H1 (cell line): ENCODE results near the gene GALNT11. TPM values are rescaled to one million over a fixed set of nuclear protein-coding genes. Genes with fewer than 3 reads are reported as not detected.

Source experiments
- CTCF ChIA-PET: fragments of 300-600 bp; sonication (Branson Sonifier 250); formaldehyde crosslinking; loops from one replicate; lab custom pipeline; 2021; ENCODE audit not compliant: partially characterized antibody; lab: Charles Lee
- POLR2A ChIA-PET: fragments of 300-600 bp; sonication (Branson Sonifier 250); formaldehyde crosslinking; loops from one replicate; lab custom pipeline; 2021; ENCODE audit warnings: inconsistent platforms; ENCODE audit not compliant: partially characterized antibody; lab: Charles Lee
- DNase-seq, 2 experiments: peaks; one replicate each; pipeline versions ENCODE4 v3.0.0 to v3.0.0-alpha.2; 2010 to 2022; ENCODE audit warnings: low spot score in 2 of 2, low read depth in 1 of 2, mixed read lengths in 1 of 2
- FAIRE-seq: peaks from 2 replicates; lab custom pipeline; 2011; peaks lifted over from hg19 to GRCh38; lab: Jason Lieb, UNC
- H2AFZ ChIP-seq: 2 replicates; pipeline ENCODE4 v1.8.1; 2012; ENCODE audit warnings: low read length, inconsistent platforms
- H2AK5ac ChIP-seq: 2 replicates; pipeline ENCODE4 v1.6.1; 2013; ENCODE audit warnings: low read depth, low read length
- H2BK120ac ChIP-seq: replicated peaks from 2 replicates; pipeline ENCODE3; 2013; ENCODE audit warnings: low read depth, low read length, inconsistent platforms
- H2BK12ac ChIP-seq: 2 replicates; pipeline ENCODE4 v1.6.1; 2013; ENCODE audit warnings: low read depth, low read length
- H2BK15ac ChIP-seq: 2 replicates; pipeline ENCODE4 v1.6.1; 2013; ENCODE audit warnings: low read length
- H2BK20ac ChIP-seq: 2 replicates; pipeline ENCODE4 v1.6.1; 2013; ENCODE audit warnings: low read length
- H2BK5ac ChIP-seq: 2 replicates; pipeline ENCODE4 v1.6.1; 2013; ENCODE audit warnings: low read depth, low read length
- H3K14ac ChIP-seq: 2 replicates; pipeline ENCODE4 v1.6.1; 2013; ENCODE audit warnings: inconsistent platforms; ENCODE audit not compliant: insufficient read length
- H3K18ac ChIP-seq: 2 replicates; pipeline ENCODE4 v1.6.1; 2013; ENCODE audit warnings: low read length; ENCODE audit errors: extremely low read depth
- H3K23ac ChIP-seq: 2 replicates; pipeline ENCODE4 v1.6.1; 2013; ENCODE audit warnings: inconsistent platforms; ENCODE audit not compliant: insufficient read length
- H3K23me2 ChIP-seq: 2 replicates; pipeline ENCODE4 v1.6.1; 2013; ENCODE audit warnings: low read depth, low read length
- H3K27ac ChIP-seq: 2 replicates; pipeline ENCODE4 v1.6.1; 2011; ENCODE audit warnings: low read depth, low read length, inconsistent platforms
- H3K27me3 ChIP-seq, 4 experiments: replicated peaks in 1 of 4; 1 replicate in 1 of 4; 2 replicates in 3 of 4; pipeline versions ENCODE4 v1.6.1 to v1.8.1; 2011 to 2013; ENCODE audit warnings: low read length in 3 of 4, mild to moderate bottlenecking in 3 of 4, inconsistent platforms in 2 of 4, mixed read lengths in 2 of 4, moderate library complexity in 1 of 4; ENCODE audit not compliant: control insufficient read depth in 3 of 4, insufficient read depth in 3 of 4; ENCODE audit errors: extremely low read depth in 1 of 4
- H3K36me3 ChIP-seq, 4 experiments: 2 replicates each; pipeline versions ENCODE4 v1.6.1 to v1.8.1; 2011 to 2013; ENCODE audit warnings: mild to moderate bottlenecking in 4 of 4, low read length in 3 of 4, moderate library complexity in 2 of 4, control low read depth in 1 of 4, inconsistent platforms in 1 of 4; ENCODE audit not compliant: insufficient read depth in 4 of 4, control insufficient read depth in 2 of 4
- H3K4ac ChIP-seq: replicated peaks from 2 replicates; pipeline ENCODE3; 2013; ENCODE audit warnings: low read length, low read depth, mixed read lengths, inconsistent platforms; ENCODE audit not compliant: insufficient read length
- H3K4me1 ChIP-seq, 4 experiments: replicated peaks in 1 of 4; 1 replicate in 1 of 4; 2 replicates in 3 of 4; pipeline versions ENCODE4 v1.6.1 to v1.8.1; 2011 to 2013; ENCODE audit warnings: low read length in 3 of 4, inconsistent platforms in 2 of 4, mixed read lengths in 1 of 4; ENCODE audit not compliant: insufficient read depth in 4 of 4, control insufficient read depth in 3 of 4
- H3K4me2 ChIP-seq, 2 experiments: 2 replicates each; pipeline versions ENCODE4 v1.6.1 to v1.8.1; 2011 to 2013; ENCODE audit warnings: low read depth in 2 of 2, low read length in 2 of 2, control low read depth in 1 of 2, inconsistent platforms in 1 of 2, mild to moderate bottlenecking in 1 of 2; ENCODE audit not compliant: insufficient read depth in 1 of 2
- H3K4me3 ChIP-seq, 4 experiments: fragments of 200-600, 300-600 bp in 1 of 4; sonication (generic), shearing (Covaris generic), sonication (Bioruptor Twin) in 1 of 4; 2 replicates each; pipeline versions ENCODE4 v1.5.1 to v1.8.1; 2011 to 2016; ENCODE audit warnings: low read length in 4 of 4, low read depth in 3 of 4, control low read depth in 2 of 4, inconsistent platforms in 2 of 4, mild to moderate bottlenecking in 2 of 4, mixed read lengths in 1 of 4, moderate library complexity in 1 of 4; ENCODE audit not compliant: insufficient read depth in 2 of 4; ENCODE audit errors: extremely low read depth in 1 of 4
- H3K56ac ChIP-seq: replicated peaks from 2 replicates; pipeline ENCODE3; 2013; ENCODE audit warnings: low read depth, mild to moderate bottlenecking, mixed read lengths, low read length, inconsistent platforms; ENCODE audit not compliant: insufficient read length
- H3K79me1 ChIP-seq: 2 replicates; pipeline ENCODE4 v1.6.1; 2013; ENCODE audit warnings: low read depth, low read length, control low read depth
- H3K79me2 ChIP-seq, 2 experiments: 2 replicates each; pipeline versions ENCODE4 v1.6.1 to v1.8.1; 2012 to 2013; ENCODE audit warnings: low read length in 2 of 2, mild to moderate bottlenecking in 2 of 2, inconsistent platforms in 1 of 2; ENCODE audit not compliant: insufficient read depth in 2 of 2, control insufficient read depth in 1 of 2
- H3K9ac ChIP-seq, 4 experiments: replicated peaks in 1 of 4; 1 replicate in 1 of 4; 2 replicates in 3 of 4; pipeline versions ENCODE4 v1.6.1 to v1.8.1; 2011 to 2013; ENCODE audit warnings: low read depth in 3 of 4, low read length in 3 of 4, control low read depth in 2 of 4, mild to moderate bottlenecking in 2 of 4, moderate library complexity in 2 of 4, inconsistent platforms in 1 of 4; ENCODE audit errors: extremely low read depth in 1 of 4
- H3K9me3 ChIP-seq, 2 experiments: 2 replicates each; pipeline versions ENCODE4 v1.6.1 to v1.8.1; 2012 to 2013; ENCODE audit warnings: mild to moderate bottlenecking in 2 of 2, moderate library complexity in 2 of 2, control low read depth in 1 of 2, inconsistent platforms in 1 of 2, low read depth in 1 of 2, low read length in 1 of 2, mixed read lengths in 1 of 2; ENCODE audit not compliant: insufficient read depth in 2 of 2
- H4K20me1 ChIP-seq, 2 experiments: replicated peaks in 1 of 2; 2 replicates each; pipeline versions ENCODE3 to v1.8.1; 2011 to 2013; ENCODE audit warnings: inconsistent platforms in 2 of 2, low read length in 2 of 2, mild to moderate bottlenecking in 1 of 2; ENCODE audit not compliant: insufficient read depth in 2 of 2, control insufficient read depth in 1 of 2
- H4K5ac ChIP-seq: 2 replicates; pipeline ENCODE4 v1.6.1; 2013; ENCODE audit warnings: low read length, low read depth, mixed read lengths, inconsistent platforms; ENCODE audit not compliant: insufficient read length
- H4K8ac ChIP-seq: 2 replicates; pipeline ENCODE4 v1.8.0; 2013; ENCODE audit warnings: mild to moderate bottlenecking, moderate library complexity, low read length, inconsistent platforms; ENCODE audit not compliant: insufficient read depth; ENCODE audit errors: extremely low read depth
- H4K91ac ChIP-seq: replicated peaks from 2 replicates; pipeline ENCODE3; 2013; ENCODE audit warnings: low read length, mixed read lengths, inconsistent platforms; ENCODE audit not compliant: insufficient read length
- CEBPB ChIP-seq: IDR thresholded peaks from 2 replicates; pipeline ENCODE4 v1.6.1; 2012; ENCODE audit warnings: low read depth, low read length
- HDAC6 ChIP-seq: IDR thresholded peaks from one replicate; pipeline ENCODE4 v1.7.1; 2012; ENCODE audit warnings: low read depth, mild to moderate bottlenecking, inconsistent platforms, low read length, moderate library complexity
- SIX5 ChIP-seq: IDR thresholded peaks from 2 replicates; pipeline ENCODE4 v1.6.1; 2011; ENCODE audit warnings: mild to moderate bottlenecking, low read depth, low read length
- SP2 ChIP-seq: IDR thresholded peaks from 2 replicates; pipeline ENCODE4 v1.6.1; 2012; ENCODE audit warnings: mild to moderate bottlenecking, low read length, inconsistent platforms
- SUZ12 ChIP-seq: fragments of 200-600 bp; sonication (generic); IDR thresholded peaks from 2 replicates; pipeline ENCODE4 v1.6.1; 2012; ENCODE audit warnings: mild to moderate bottlenecking, inconsistent platforms, low read length, moderate library complexity, mixed read lengths
- TBP ChIP-seq: IDR thresholded peaks from 2 replicates; pipeline ENCODE4 v1.6.1; 2011; ENCODE audit warnings: low read depth, low read length, improper control_type of control experiment
- TEAD4 ChIP-seq: IDR thresholded peaks from 2 replicates; pipeline ENCODE4 v1.6.1; 2012; ENCODE audit warnings: low read depth, low read length, inconsistent platforms, mixed read lengths
- ZNF274 ChIP-seq: IDR thresholded peaks from 2 replicates; pipeline ENCODE4 v1.7.0; 2012; ENCODE audit warnings: low read length, borderline replicate concordance; ENCODE audit errors: extremely low read depth
- WGBS, 2 experiments: shearing (Covaris generic) in 1 of 2; methylation state at CpG; one replicate each; pipeline versions ENCODE4 v1.1.6 to v1.1.7; 2013 to 2015; ENCODE audit warnings: low lambda C conversion rate in 2 of 2, mixed read lengths in 2 of 2, inconsistent platforms in 1 of 2, low coverage in 1 of 2, missing lambda C conversion rate in 1 of 2; ENCODE audit not compliant: insufficient replicate concordance in 2 of 2, insufficient coverage in 1 of 2, insufficient read length in 1 of 2; ENCODE audit errors: extremely low coverage in 1 of 2, missing lambda C conversion rate in 1 of 2; 5-methylcytosine and 5-hydroxymethylcytosine counted together
- polyA plus RNA-seq, 7 experiments: library from polyadenylated mRNA; depleted of rRNA in 3 of 7; stranded (reverse) in 5 of 7; unstranded in 2 of 7; fragments of >200 nt in 5 of 7; fragments of 200-250 nt in 2 of 7; gene quantifications; 1 replicate in 5 of 7; 2 replicates in 1 of 7; 4 replicates in 1 of 7; pipeline versions ENCODE4 v1.2.1 to v1.2.3, GENCODE V29; 2011 to 2013; ENCODE audit warnings: missing spikeins in 2 of 7, mixed read lengths in 2 of 7
- total RNA-seq: library from RNA; stranded (reverse); fragmentation: NEBNext Ultra II Directional; extraction: Animal tissue kit (Norgen Biotek cat#: 25700); gene quantifications from 2 replicates; pipeline ENCODE4 v1.2.1, GENCODE V29; 2021

Gene GALNT11
- total and polyA plus RNA-seq, 2 of the 8 experiments (the other 6 are each of a cell fraction or from before 2014, with no cell fraction given): 20.5 to 23.2 TPM

DNA sequence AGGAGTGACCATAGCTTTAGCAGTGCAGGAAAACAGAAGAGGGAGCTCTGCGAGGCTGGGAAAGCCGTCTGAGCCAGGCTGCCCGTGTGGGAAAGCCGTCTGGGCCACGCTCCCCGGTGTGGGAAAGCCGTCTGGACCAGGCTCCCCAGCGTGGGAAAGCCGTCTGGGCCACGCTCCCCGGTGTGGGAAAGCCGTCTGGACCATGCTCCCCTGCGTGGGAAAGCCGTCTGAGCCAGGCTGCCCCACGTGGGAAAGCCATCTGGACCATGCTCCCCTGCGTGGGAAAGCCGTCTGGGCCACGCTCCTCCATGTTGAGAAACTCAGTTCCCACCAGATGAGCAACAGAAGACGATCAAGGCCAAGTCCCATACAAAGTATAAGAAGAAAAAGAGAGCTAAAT, 101.8 kb downstream of the GALNT11 start:
- no peak overlapping the region for H3K4me2 ChIP-seq
- H3K27me3 ChIP-seq: no peaks in the 10 kb centered on the region
- H3K27ac ChIP-seq: no peak overlapping the region
- H3K9ac ChIP-seq: no peak overlapping the region
- H3K4me1 ChIP-seq: no peaks in the 10 kb centered on the region; a peak in 1 of 7 replicates
- no peak overlapping the region for H2BK5ac ChIP-seq
- H4K91ac ChIP-seq: no peak overlapping the region
- peaks cover 0 to 23% of the 10 kb centered on the region in 2 experiments; a peak in 2 of 4 replicates for H3K9me3 ChIP-seq
- no peak overlapping the region for H3K56ac ChIP-seq
- peaks cover 0 to 30% (median 14%) of the 10 kb centered on the region in 4 experiments; a peak in 7 of 8 replicates for H3K36me3 ChIP-seq
- H3K79me1 ChIP-seq: no peaks in the 10 kb centered on the region
- H2BK20ac ChIP-seq: no peak overlapping the region
- no peaks in the 10 kb centered on the region for H3K23me2 ChIP-seq
- no peak overlapping the region for H3K23ac ChIP-seq
- 94% methylated on average over 19 of the region's 19 CpGs; no CpG with 5 or more reads in 1 of the 2 experiments for WGBS, 2 experiments
- FAIRE-seq (no peak), DNase-seq (no peak)
- no peak overlapping the region for H3K14ac ChIP-seq
- H2AFZ ChIP-seq: no peak overlapping the region
- H3K79me2 ChIP-seq: no peaks in the 10 kb centered on the region
- ChIA-PET CTCF (interaction anchor here (0.9 to 1.5 kb wide), 4 partner anchors 16 to 51 kb away, joined by 3 to 4 read pairs (median 4); no protein-coding TSS in a partner anchor), POLR2A (interaction anchor here (0.7 kb wide), 2 partner anchors 10 to 259 kb away, joined by 3 read pairs; no protein-coding TSS in a partner anchor)
- peaks cover 2 to 5% of the 10 kb centered on the region in 2 experiments for H4K20me1 ChIP-seq
- H2BK12ac ChIP-seq: no peak overlapping the region
- no peak overlapping the region for H4K8ac ChIP-seq
- no peak overlapping the region for H3K18ac ChIP-seq
- H3K4ac ChIP-seq: no peak overlapping the region
- H2BK15ac ChIP-seq: no peak overlapping the region
- TF ChIP-seq SUZ12 (no peak), TEAD4 (no peak), CEBPB (no peak), HDAC6 (no peak), ZNF274 (no peak), SIX5 (no peak), SP2 (no peak), TBP (no peak)
- no peak overlapping the region for H3K4me3 ChIP-seq
- H2BK120ac ChIP-seq: no peak overlapping the region
- no peak overlapping the region for H2AK5ac ChIP-seq
- H4K5ac ChIP-seq: no peak overlapping the region
